ENCODE results near the gene MECP2.

- TF ChIP-seq, protein P1, sequence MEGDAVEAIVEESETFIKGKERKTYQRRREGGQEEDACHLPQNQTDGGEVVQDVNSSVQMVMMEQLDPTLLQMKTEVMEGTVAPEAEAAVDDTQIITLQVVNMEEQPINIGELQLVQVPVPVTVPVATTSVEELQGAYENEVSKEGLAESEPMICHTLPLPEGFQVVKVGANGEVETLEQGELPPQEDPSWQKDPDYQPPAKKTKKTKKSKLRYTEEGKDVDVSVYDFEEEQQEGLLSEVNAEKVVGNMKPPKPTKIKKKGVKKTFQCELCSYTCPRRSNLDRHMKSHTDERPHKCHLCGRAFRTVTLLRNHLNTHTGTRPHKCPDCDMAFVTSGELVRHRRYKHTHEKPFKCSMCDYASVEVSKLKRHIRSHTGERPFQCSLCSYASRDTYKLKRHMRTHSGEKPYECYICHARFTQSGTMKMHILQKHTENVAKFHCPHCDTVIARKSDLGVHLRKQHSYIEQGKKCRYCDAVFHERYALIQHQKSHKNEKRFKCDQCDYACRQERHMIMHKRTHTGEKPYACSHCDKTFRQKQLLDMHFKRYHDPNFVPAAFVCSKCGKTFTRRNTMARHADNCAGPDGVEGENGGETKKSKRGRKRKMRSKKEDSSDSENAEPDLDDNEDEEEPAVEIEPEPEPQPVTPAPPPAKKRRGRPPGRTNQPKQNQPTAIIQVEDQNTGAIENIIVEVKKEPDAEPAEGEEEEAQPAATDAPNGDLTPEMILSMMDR (IDR thresholded peaks at IDR 0.05): no peak
- TF ChIP-seq POLR2AphosphoS5 (IDR thresholded peaks at IDR 0.05; ENCODE audit: low read depth, low read length) (no peak), REST (IDR thresholded peaks at IDR 0.05; ENCODE audit: insufficient read depth in 1 of 2, low read depth in 2 of 2, low read length in 1 of 2) (no peak)
Measured at GRCh38 chrX:154024271-154024670, 73.2 kb downstream of the MECP2 start.
